ENCODE measurements around the gene FSTL4.

The FSTL4 gene

DNA sequence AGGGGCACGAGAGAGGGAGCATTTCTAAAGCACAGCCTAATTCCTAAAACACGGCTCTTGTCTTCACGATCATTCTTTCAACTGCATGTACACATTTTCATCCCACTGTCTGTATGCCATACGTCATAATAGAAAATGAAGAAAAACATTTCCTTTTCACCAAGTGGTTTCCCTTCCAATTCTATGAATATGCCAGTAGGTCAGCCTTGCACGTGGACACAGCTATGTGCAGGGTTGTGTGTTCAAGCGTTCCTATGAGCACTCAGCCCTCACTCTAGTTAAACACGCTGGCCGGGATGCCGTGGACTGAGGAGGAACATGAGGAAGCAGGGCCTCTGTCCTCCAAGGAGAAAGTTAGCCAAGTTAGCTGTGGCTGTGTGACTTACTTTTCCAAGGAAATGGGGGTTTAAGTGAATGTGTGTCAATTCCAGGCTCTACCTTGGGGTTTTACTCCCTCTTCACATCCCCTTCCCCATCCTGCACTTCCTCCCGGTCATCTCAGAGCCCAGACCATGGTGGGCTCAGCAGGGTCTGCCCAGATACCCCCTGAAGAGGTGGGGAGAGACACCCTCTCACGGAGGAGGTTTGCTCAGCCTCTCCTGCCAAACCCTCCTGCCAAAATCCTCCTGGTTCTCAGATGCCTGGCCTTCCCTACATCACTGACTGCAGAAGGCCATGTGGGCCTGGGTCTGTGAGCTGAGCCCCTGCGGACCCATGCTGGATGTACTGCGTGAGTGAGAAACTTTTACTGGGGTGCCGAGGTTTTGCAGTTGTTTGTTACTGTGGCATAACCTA is 230.6 kb downstream of the FSTL4 start:
- FAIRE-seq = no peak

GRCh38 chr5:133381041-133381440 is 231.3 kb downstream of the FSTL4 start:
- FAIRE-seq = no peak

- FAIRE-seq = no peak
Measured at GRCh38 chr5:133377736-133378135, 234.6 kb downstream of the FSTL4 start.

GRCh38 chr5:133376986-133377385 is 235.4 kb downstream of the FSTL4 start:
- no peak for FAIRE-seq

GRCh38 chr5:133373121-133373870 is 239.0 kb downstream of the FSTL4 start:
- no peak for FAIRE-seq

- FAIRE-seq = no peak
Measured at GRCh38 chr5:133372293-133372937, 239.9 kb downstream of the FSTL4 start.

GRCh38 chr5:133371371-133372155 is 240.8 kb downstream of the FSTL4 start:
- FAIRE-seq = no peak

DNA sequence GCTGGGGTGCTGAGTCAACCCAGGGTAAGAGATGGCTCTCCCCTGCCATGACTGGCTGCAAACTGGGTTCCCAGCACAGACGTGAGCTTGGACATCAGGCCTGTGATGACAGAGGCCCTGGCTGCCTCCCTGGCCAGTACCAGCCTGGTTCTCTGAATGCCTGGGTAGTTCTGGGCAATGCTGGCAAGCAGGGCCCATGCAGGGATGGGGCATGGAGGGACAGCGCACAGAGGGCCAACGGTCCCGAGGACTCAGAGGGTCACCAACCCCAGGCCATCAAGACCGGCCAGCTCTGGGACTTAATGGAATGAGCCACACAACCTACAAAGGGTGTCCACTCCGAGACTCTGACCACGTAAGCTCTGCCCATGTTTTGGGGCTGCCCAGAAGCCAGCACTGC is 241.4 kb downstream of the FSTL4 start:
- no peak for FAIRE-seq

GRCh38 chr5:133370036-133370831 is 242.1 kb downstream of the FSTL4 start:
- FAIRE-seq = no peak

GRCh38 chr5:133368916-133369783 is 243.2 kb downstream of the FSTL4 start:
- no peak for FAIRE-seq

- FAIRE-seq = no peak
Measured at GRCh38 chr5:133367984-133368383, 244.4 kb downstream of the FSTL4 start.

GRCh38 chr5:133367071-133367786 is 245.1 kb downstream of the FSTL4 start:
- no peak for FAIRE-seq

DNA sequence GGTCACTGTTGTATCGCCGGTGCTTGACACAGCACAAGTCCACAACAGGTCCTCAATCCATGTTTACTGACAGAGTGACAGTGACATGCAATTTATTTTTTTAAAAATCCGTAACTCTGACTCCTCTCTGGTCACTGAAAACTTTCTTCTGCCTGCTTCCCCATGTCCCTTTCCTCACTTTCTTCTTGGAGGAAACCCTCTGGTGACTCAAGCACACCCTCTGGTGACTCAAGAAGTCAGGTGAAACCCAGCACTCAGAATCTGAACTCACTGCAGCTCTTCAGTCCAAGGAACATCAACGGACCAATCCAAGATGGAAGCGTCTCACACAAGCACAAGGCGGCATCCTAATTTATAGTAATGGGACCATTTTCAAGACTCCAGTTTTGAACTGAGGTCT is 245.9 kb downstream of the FSTL4 start:
- FAIRE-seq = no peak

- FAIRE-seq = no peak
Measured at GRCh38 chr5:133365738-133366137, 246.6 kb downstream of the FSTL4 start.

GRCh38 chr5:133364936-133365707 is 247.2 kb downstream of the FSTL4 start:
- no peak for FAIRE-seq

DNA sequence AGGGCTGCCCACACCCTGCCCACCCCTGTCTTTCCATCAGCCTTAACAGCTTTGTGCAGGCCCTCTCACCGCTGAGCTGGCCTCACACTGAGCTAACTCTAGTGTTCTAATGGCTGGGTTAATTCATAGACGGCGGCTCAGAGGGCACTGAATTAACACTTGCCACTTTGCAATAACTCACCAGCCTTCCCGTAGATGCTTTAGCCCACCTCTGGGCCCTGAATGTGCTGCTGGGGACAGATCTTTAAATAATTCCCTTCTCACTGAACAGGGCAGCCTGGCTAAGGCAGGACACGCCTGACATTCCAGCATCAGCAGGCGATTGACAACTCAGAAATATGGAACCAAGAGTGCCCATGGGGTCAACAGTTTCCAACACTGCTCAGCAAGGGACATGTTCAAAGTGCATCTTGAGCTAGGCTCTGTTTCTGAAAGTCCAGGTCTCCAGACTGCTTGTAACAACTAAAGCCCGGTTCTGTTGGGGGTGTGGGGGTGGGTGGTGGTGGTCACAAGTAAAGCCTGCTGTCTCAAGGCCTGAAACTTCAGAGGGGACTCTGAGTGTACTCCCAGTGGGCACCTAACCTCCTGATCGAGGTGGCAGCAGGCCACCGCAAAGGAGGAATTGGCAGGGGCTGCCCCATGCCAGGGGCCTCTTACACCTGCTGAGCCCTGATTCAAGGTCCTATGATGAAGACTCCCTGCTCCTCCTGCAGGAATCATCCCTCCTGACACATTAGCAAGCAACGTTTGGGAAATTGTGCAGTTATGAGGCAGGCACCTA is 248.3 kb downstream of the FSTL4 start:
- FAIRE-seq = no peak

- no peak for FAIRE-seq
Measured at GRCh38 chr5:133362438-133362837, 249.9 kb downstream of the FSTL4 start.

DNA sequence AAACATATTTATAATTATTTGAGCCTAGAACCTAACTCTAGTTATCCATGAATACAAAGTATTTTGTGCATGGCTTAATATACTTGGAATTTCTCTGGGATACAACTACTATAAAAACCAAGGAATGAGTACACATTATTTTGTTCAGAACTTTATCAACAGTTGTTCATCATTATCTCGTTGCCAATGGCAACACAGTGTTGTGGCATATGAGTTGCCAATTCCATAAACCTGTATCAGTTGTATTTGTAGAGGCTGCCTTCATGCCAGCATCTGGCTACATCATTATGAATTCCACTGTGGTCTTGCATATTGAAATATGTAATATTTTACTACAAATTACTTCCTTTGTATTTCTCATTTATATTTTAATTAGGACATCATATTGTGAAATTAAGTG is 250.4 kb downstream of the FSTL4 start:
- FAIRE-seq = no peak

Measured in colon (tissue), 2 donors.